Cerebellar cortex (tissue), 1 donor: ENCODE results near the gene PTPRCAP.

Experiments
- DNase-seq: peaks from one replicate; pipeline ENCODE4 v3.0.0-alpha.2; 2015; ENCODE audit warnings: low spot score

The PTPRCAP gene

GRCh38 chr11:67395555-67396258, 41.8 kb downstream of the PTPRCAP start:
- DNase-seq, result no peak

GRCh38 chr11:67393990-67394389, 43.5 kb downstream of the PTPRCAP start:
- DNase-seq, result no peak

DNA sequence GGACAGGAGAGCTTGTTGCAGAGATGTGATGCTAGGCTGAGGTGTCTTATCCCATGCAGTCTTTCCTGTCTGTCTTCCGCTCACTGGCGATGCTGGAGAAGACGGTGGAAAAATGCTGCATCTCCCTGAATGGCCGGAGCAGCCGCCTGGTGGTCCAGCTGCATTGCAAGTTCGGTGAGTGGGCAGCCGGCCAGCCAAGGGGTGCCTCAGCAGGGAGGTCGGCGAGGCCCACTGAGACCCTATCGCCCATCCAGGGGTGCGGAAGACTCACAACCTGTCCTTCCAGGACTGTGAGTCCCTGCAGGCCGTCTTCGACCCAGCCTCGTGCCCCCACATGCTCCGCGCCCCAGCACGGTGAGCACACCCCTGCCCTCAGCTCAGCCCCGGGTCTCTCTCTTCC, 44.0 kb downstream of the PTPRCAP start:
- DNase-seq, result no peak

DNA sequence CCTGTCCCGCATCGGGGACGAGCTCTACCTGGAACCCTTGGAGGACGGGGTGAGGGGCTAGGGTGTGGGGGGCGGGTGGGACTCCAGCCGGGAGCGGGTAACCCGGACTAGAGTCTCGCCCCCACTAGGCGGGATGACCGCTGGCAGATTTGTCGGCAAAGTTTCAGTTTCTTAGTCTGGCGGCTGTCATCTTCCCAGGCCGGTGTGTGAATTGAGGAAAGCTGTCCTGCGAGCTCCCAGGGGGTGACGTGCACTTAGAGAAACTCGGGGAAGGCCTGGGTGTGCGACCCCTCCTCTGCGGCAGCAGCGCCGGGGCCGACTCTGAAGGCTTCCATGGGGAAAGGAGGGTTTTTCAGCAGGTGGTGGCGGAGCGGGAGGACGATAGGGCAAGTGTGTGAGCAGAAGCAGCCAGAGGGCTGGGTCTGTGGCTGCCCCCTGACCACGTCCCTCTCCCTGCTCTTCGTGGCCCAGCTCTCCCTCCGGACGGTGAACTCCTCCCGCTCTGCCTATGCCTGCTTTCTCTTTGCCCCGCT, 45.2 kb downstream of the PTPRCAP start:
- no peak for DNase-seq

DNA sequence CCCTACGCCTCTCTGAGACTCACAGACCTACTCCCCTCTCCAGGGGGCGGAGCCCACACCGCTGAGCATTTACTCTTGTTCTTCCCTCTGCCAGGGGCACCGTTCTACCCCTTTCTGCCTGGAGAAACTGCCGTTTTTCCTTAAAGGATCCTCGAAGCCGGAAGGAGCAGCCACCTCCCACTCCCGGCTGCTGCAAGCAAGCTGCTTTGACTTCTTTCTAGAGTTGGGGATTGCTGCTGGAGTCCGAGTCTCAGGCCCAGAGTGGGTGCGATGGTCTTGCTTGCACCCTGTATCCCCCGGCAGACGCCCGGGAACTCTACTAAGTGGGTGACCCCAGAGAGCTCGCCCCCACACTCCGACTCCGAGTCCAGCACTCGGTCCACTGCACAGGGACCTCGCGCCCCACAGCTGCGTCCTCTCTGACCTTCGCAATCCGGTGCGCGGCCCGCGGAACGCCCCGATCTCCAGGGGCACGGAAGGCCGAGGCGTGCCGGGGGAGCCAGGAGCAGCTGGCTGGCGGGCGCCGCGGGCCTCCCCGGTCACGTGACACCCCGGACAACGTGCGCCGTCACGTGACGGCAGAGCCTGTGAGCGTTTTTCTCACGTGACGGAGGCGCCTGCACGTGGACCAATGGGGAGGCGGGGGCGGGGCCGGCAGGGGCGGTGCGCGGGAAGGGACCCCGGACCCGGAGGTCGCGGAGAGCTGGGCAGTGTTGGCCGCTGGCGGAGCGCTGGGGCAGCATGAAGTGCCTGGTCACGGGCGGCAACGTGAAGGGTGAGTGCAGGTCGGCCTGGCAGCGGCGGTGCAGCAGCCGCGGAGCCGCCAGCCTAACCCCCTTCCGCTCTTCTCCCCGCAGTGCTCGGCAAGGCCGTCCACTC, 45.9 kb downstream of the PTPRCAP start, which contains the start of gene RAD9A:
Gene RAD9A, plus strand, starts transcription at position 683 of the 879 bp plus-strand sequence. Its CDS starts 59 bp downstream, at position 742.
- DNase-seq, result peak; percentile 94

GRCh38 chr11:67390947-67391303, 46.6 kb downstream of the PTPRCAP start:
- no peak for DNase-seq

GRCh38 chr11:67389477-67389876, 48.0 kb downstream of the PTPRCAP start:
- DNase-seq, result peak; percentile 61

GRCh38 chr11:67387518-67387917, 50.0 kb downstream of the PTPRCAP start:
- DNase-seq, result no peak

GRCh38 chr11:67387069-67387468, 50.4 kb downstream of the PTPRCAP start:
- no peak for DNase-seq
